NT2/D1 (cell line): Measurements from ENCODE around the gene IGSF22.
"Not testable (repeated sequence)": the region's sequence is repeated elsewhere in the genome, so short reads cannot be mapped to it uniquely, and the experiment has no call there.

Source experiments
- DNase-seq: peaks from one replicate; pipeline ENCODE4 v3.0.0-alpha.2; 2011; ENCODE audit warnings: low read depth, low spot score
- H3K27me3 ChIP-seq: 2 replicates; pipeline ENCODE4 v1.6.0; 2011; ENCODE audit warnings: mild to moderate bottlenecking; ENCODE audit not compliant: insufficient read length, insufficient read depth
- H3K36me3 ChIP-seq: 2 replicates; pipeline ENCODE4 v1.6.1; 2011; ENCODE audit warnings: mild to moderate bottlenecking, low read length, mixed read lengths; ENCODE audit not compliant: insufficient read depth, insufficient read length
- H3K4me1 ChIP-seq: 2 replicates; pipeline ENCODE4 v1.5.1; 2011; ENCODE audit not compliant: insufficient read depth, insufficient read length
- H3K4me3 ChIP-seq: 2 replicates; pipeline ENCODE4 v1.5.1; 2011; ENCODE audit warnings: low read depth; ENCODE audit not compliant: insufficient read length
- H3K9ac ChIP-seq: 2 replicates; pipeline ENCODE4 v1.6.0; 2011; ENCODE audit warnings: low read depth; ENCODE audit not compliant: insufficient read length
- H3K9me3 ChIP-seq: 2 replicates; pipeline ENCODE4 v1.5.1; 2011; ENCODE audit warnings: mild to moderate bottlenecking, low read length; ENCODE audit not compliant: insufficient read depth
- SUZ12 ChIP-seq: IDR thresholded peaks from 2 replicates; pipeline ENCODE4 v1.6.1; 2011; ENCODE audit not compliant: insufficient read length, insufficient read depth; ENCODE audit errors: extremely low read depth
- YY1 ChIP-seq: IDR thresholded peaks from 2 replicates; pipeline ENCODE4 v1.6.1; 2011; ENCODE audit not compliant: insufficient read length, insufficient read depth
- ZNF274 ChIP-seq: IDR thresholded peaks from 2 replicates; pipeline ENCODE4 v1.6.1; 2011; ENCODE audit warnings: mild to moderate bottlenecking, low read depth, low read length

IGSF22 gene

DNA sequence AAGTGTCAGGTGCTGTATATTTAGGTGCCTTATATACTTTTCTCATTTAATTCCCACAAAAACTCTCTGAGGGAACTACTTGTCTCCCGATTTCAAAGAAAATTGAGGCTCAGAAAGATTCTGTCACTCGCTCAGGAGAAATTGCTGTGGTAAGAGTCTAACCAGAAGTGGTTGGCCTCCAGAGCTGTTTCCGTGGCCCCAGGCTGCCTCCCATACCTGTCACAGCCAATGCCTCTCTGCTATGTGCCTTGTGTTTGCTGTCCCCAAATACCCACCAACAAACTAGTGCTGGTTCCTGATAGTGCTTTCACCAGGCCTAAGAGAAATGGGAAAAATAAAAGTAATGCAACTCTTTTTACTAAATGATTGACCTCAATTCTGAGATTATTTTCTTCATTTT is 48.4 kb downstream of the IGSF22 start:
- no peak for DNase-seq
- no peaks in the 10 kb centered on the region for H3K27me3 ChIP-seq
- no peak overlapping the region for H3K4me3 ChIP-seq
- no peak overlapping the region for H3K9ac ChIP-seq
- TF ChIP-seq ZNF274 = no peak
- no peak for TF ChIP-seq YY1
- TF ChIP-seq SUZ12 = no peak
- no peaks in the 10 kb centered on the region for H3K36me3 ChIP-seq
- H3K4me1 ChIP-seq = no peaks in the 10 kb centered on the region
- H3K9me3 ChIP-seq = no peaks in the 10 kb centered on the region

- TF ChIP-seq YY1 (no peak), ZNF274 (no peak), SUZ12 (no peak)
These were observed 49.2 kb downstream of the IGSF22 start for GRCh38 chr11:18676803-18677202.

DNA sequence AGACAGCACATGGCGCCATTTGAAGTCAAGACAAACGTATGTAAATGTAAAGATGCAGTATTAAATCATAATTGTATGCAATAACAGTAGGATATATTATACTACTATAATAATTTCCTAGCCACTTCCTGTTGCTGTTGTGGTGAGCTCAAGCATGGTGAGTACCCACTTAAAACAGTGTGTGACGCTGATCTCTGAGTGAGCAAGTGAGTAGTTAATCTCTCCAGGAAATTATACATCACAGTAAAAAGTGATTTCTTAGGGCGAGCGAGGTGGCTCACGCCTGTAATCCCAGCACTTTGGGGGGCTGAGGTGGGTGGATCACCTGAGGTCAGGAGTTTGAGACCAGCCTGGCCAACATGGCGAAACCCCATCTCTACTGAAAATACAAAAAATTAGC is 53.8 kb downstream of the IGSF22 start:
- not testable (repeated sequence) for H3K9me3 ChIP-seq, DNase-seq, H3K36me3 ChIP-seq, H3K4me3 ChIP-seq, H3K9ac ChIP-seq, H3K27me3 ChIP-seq, H3K4me1 ChIP-seq

More at GRCh38 chr11:18676803-18677202, 49.2 kb downstream of the IGSF22 start:
- no peak for DNase-seq
- Histone ChIP-seq H3K4me1 (no peaks in the 10 kb centered on the region), H3K27me3 (no peaks in the 10 kb centered on the region), H3K36me3 (no peaks in the 10 kb centered on the region), H3K9ac (no peak overlapping the region), H3K9me3 (no peaks in the 10 kb centered on the region), H3K4me3 (no peak overlapping the region)

- Histone ChIP-seq H3K4me3 (no peak overlapping the region), H3K27me3 (no peaks in the 10 kb centered on the region), H3K9me3 (no peaks in the 10 kb centered on the region), H3K36me3 (no peaks in the 10 kb centered on the region), H3K9ac (no peak overlapping the region), H3K4me1 (no peaks in the 10 kb centered on the region)
- TF ChIP-seq ZNF274 (no peak), SUZ12 (no peak), YY1 (no peak)
- DNase-seq = no peak
These were observed 54.7 kb downstream of the IGSF22 start for GRCh38 chr11:18671246-18671645.

- Histone ChIP-seq H3K9ac (no peak overlapping the region), H3K4me3 (no peak overlapping the region), H3K36me3 (no peaks in the 10 kb centered on the region), H3K9me3 (no peaks in the 10 kb centered on the region), H3K27me3 (no peaks in the 10 kb centered on the region), H3K4me1 (no peaks in the 10 kb centered on the region)
- no peak for DNase-seq
- TF ChIP-seq YY1 (no peak), SUZ12 (no peak), ZNF274 (no peak)
These were observed 56.3 kb downstream of the IGSF22 start for GRCh38 chr11:18669711-18670110.

DNA sequence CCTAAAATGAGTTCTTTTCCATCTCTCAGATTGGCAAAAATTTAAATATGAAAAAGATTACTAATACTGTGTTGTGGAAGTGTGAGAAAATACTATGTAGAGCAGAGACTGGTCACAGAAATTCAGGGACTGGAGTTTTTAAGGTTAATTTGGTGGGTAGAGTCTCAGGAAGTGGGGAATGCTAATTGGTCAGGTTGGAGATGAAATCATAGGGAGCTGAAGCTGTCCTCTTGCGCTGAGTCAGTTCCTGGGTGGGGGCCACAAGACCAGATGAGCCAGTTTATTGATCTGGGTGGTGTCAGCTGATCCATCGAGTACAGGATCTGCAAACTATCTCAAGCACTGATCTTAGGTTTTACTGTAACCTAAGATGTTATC is 56.8 kb downstream of the IGSF22 start:
- Histone ChIP-seq H3K9me3 (no peaks in the 10 kb centered on the region), H3K4me3 (no peak overlapping the region), H3K4me1 (no peaks in the 10 kb centered on the region), H3K36me3 (no peaks in the 10 kb centered on the region), H3K9ac (no peak overlapping the region), H3K27me3 (no peaks in the 10 kb centered on the region)
- TF ChIP-seq YY1 (no peak), ZNF274 (no peak), SUZ12 (no peak)
- no peak for DNase-seq

DNA sequence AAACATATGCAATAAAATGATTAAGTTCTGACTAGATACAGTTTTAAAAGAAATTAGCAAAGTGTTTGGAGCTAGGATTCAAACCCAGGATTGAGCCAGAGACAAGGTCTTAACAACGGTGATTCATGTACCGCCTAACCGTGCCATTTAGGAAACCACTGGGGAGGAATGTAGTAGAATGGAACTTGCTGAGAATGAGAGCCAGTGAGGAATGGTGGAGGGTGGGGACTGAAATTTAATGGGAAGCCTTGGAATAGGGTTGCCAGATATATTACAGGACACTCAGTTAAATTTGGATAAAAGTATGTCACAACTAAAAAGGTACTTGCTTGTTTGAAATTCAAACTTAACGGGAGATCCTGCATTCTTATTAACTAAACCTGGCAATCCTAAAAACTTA is 57.9 kb downstream of the IGSF22 start:
- no peaks in the 10 kb centered on the region for H3K27me3 ChIP-seq
- DNase-seq = no peak
- no peak for TF ChIP-seq YY1
- TF ChIP-seq SUZ12 = no peak
- TF ChIP-seq ZNF274 = no peak
- no peaks in the 10 kb centered on the region for H3K36me3 ChIP-seq
- H3K4me3 ChIP-seq = no peak overlapping the region
- no peaks in the 10 kb centered on the region for H3K9me3 ChIP-seq
- H3K9ac ChIP-seq = no peak overlapping the region
- H3K4me1 ChIP-seq = no peaks in the 10 kb centered on the region

DNA sequence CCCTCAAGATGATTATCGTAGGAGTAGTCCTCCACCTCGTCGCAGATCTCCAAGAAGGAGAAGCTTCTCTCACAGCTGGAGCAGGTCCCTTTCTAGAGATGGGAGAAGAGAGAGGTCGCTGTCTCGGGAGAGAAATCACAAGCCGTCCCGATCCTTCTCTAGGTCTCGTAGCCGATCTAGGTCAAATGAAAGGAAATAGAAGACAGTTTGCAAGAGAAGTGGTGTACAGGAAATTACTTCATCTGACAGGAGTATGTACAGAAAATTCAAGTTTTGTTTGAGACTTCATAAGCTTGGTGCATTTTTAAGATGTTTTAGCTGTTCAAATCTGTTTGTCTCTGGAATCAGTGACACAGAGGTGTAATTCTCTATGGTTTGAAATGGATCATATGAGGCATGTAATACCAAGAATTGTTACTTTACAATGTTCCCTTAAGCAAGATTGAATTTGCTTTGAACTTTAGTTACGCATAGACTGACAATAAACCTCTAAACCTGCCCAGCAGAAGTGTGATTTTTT is 60.6 kb downstream of the IGSF22 start:
- not testable (repeated sequence) for H3K4me3 ChIP-seq, H3K4me1 ChIP-seq, DNase-seq, H3K27me3 ChIP-seq, H3K9me3 ChIP-seq, H3K9ac ChIP-seq, H3K36me3 ChIP-seq
